Breast epithelium (tissue), 4 donors: ENCODE results near the gene GYPB. TPM values are rescaled to one million over a fixed set of nuclear protein-coding genes. Genes with fewer than 3 reads are reported as not detected.
"Not testable (repeated sequence)": the region's sequence is repeated elsewhere in the genome, so short reads cannot be mapped to it uniquely, and the experiment has no call there.

Experiments
- DNase-seq, 2 donors: peaks; one replicate each; pipeline ENCODE4 v3.0.0-alpha.2; 2019; ENCODE audit warnings: low spot score in 2 of 2
- H3K27ac ChIP-seq, 2 donors: fragments of 200-600 bp; sonication (generic) in 1 of 2; one replicate each; pipeline ENCODE4 v1.5.1; 2016 to 2019; ENCODE audit warnings: mild to moderate bottlenecking in 1 of 2
- H3K27me3 ChIP-seq, 2 donors: fragments of 200-600 bp; sonication (generic) in 1 of 2; one replicate each; pipeline versions ENCODE4 v1.5.1 to v1.6.0; 2017 to 2019; ENCODE audit warnings: control low read depth in 1 of 2, mild to moderate bottlenecking in 1 of 2
- H3K36me3 ChIP-seq: fragments of 200-600 bp; one replicate; pipeline ENCODE4 v1.5.1; 2019
- H3K4me1 ChIP-seq, 2 donors: fragments of 200-600 bp; sonication (generic); one replicate each; pipeline ENCODE4 v1.5.1; 2016 to 2019; ENCODE audit warnings: control low read depth in 1 of 2
- H3K4me3 ChIP-seq, 3 donors: fragments of 200-600 bp; sonication (generic); 1 replicate in 2 of 3; 2 replicates in 1 of 3; pipeline ENCODE4 v1.5.1; 2016 to 2019; ENCODE audit warnings: mild to moderate bottlenecking in 3 of 3, moderate library complexity in 2 of 3
- H3K9me3 ChIP-seq, 2 donors: fragments of 200-600 bp; sonication (generic) in 1 of 2; one replicate each; pipeline ENCODE4 v1.5.1; 2016 to 2019; ENCODE audit warnings: control low read depth in 1 of 2
- POLR2A ChIP-seq: fragments of 450-650 bp; IDR thresholded peaks from one replicate; pipeline ENCODE4 v1.6.1; 2016; ENCODE audit warnings: antibody characterized with exemption, mild to moderate bottlenecking, moderate library complexity
- POLR2AphosphoS5 ChIP-seq, 3 donors: sonication (generic); formaldehyde crosslinking; IDR thresholded peaks; one replicate each; pipeline ENCODE4 v1.6.1; 2017; ENCODE audit warnings: antibody characterized with exemption in 3 of 3
- intact Hi-C: fragments of 100-400 bp; cut with DNase I; formaldehyde crosslinking; loops from one replicate; pipeline ENCODE4 v1.15.1; 2023; ENCODE audit warnings: low total_unique reads
- total RNA-seq, 3 donors: library from RNA; depleted of rRNA; stranded (reverse); fragments of >200 nt; gene quantifications; one replicate each; pipeline ENCODE4 v1.1.0, GENCODE V29; 2016
- TF ChIP-seq, protein P1 (sequence below), 3 donors: fragments of 450-650 bp; IDR thresholded peaks; one replicate each; pipeline ENCODE4 v1.5.1; 2016 to 2017; ENCODE audit warnings: antibody characterized with exemption in 3 of 3, mild to moderate bottlenecking in 3 of 3, moderate library complexity in 3 of 3

Gene GYPB
- total RNA-seq, 3 donors from 2014 or later, result not detected

DNA sequence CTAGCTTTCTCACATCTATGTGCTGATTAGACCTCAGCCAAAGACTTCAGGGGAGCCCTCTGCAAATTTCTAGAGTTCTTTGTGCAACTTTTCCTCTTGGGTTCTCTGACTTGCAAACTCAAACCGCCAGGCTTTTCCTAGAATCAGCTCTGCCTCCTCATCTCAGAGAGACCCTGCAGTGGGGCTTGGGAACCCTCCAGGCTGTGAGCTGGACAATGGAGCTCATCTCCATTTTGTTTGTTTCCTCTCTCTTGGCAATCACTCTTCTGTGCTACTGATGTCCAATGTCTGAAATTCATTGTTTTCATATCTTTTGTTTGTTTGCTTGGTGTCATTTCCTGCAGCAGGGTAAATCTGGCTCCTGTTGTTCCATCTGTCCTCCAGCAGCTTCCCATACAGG is 33.0 kb downstream of the GYPB start:
- Histone ChIP-seq H3K36me3 (no peaks in the 10 kb centered on the region), H3K9me3 (no peaks in the 10 kb centered on the region), H3K4me1 (no peaks in the 10 kb centered on the region), H3K27ac (no peak overlapping the region), H3K4me3 (no peak overlapping the region), H3K27me3 (no peaks in the 10 kb centered on the region)
- intact Hi-C loops, result no loop called here
- DNase-seq, result no peak
- no peak for TF ChIP-seq POLR2AphosphoS5 (IDR thresholded peaks at IDR 0.05)
- TF ChIP-seq, protein P1, sequence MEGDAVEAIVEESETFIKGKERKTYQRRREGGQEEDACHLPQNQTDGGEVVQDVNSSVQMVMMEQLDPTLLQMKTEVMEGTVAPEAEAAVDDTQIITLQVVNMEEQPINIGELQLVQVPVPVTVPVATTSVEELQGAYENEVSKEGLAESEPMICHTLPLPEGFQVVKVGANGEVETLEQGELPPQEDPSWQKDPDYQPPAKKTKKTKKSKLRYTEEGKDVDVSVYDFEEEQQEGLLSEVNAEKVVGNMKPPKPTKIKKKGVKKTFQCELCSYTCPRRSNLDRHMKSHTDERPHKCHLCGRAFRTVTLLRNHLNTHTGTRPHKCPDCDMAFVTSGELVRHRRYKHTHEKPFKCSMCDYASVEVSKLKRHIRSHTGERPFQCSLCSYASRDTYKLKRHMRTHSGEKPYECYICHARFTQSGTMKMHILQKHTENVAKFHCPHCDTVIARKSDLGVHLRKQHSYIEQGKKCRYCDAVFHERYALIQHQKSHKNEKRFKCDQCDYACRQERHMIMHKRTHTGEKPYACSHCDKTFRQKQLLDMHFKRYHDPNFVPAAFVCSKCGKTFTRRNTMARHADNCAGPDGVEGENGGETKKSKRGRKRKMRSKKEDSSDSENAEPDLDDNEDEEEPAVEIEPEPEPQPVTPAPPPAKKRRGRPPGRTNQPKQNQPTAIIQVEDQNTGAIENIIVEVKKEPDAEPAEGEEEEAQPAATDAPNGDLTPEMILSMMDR (IDR thresholded peaks at IDR 0.05), result no peak
- TF ChIP-seq POLR2A, result no peak

DNA sequence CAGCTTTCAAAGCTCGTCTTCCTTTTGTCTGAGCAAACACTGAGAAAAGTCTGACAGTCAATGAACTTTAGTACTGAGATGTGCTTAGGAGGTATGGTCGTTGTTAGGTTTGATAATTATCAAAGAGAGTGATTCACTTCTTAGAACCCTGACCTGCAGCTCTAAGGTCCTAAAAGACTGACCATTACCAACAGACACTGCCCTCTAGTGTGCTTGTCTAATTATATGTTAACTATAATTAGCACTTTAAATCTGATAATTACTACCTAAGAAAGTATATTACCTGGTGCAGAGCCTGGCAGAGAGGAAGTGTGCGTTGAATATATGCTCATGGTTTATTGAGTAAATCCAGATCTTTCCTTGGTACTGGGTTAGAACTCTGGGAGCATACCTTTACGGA is 38.4 kb downstream of the GYPB start:
- intact Hi-C loops, H3K4me3 ChIP-seq, H3K36me3 ChIP-seq, H3K9me3 ChIP-seq, DNase-seq, H3K4me1 ChIP-seq, H3K27me3 ChIP-seq, H3K27ac ChIP-seq: not testable (repeated sequence)

GRCh38 chr4:143975527-143975926 is 43.7 kb downstream of the GYPB start:
- H3K27me3 ChIP-seq, H3K4me3 ChIP-seq, H3K36me3 ChIP-seq, DNase-seq, intact Hi-C loops, H3K4me1 ChIP-seq, H3K9me3 ChIP-seq, H3K27ac ChIP-seq: not testable (repeated sequence)

DNA sequence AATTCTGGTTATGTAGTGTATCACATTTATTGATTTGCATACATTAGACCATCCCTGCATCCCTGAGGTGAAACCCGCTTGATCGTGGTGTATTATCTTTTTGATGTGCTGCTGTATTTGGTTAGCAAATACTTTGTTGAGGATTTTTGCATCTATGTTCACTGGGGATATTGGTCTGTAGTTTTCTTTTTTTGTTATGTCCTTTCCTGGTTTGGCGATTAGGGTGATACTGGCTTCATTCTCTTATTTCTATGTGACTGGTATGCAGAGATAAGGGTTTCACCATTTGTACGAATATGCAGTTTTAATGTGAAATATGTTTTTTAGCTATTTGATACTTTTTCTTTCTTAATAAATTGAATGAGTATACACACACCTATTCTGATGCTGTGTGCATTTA is 45.2 kb downstream of the GYPB start:
- H3K4me3 ChIP-seq, intact Hi-C loops, DNase-seq, H3K9me3 ChIP-seq, H3K27me3 ChIP-seq, H3K36me3 ChIP-seq, H3K27ac ChIP-seq, H3K4me1 ChIP-seq: not testable (repeated sequence)

GRCh38 chr4:143961075-143961474 is 58.1 kb downstream of the GYPB start:
- intact Hi-C loops, result no loop called here
- no peaks in the 10 kb centered on the region for H3K36me3 ChIP-seq
- H3K27ac ChIP-seq, result no peak overlapping the region
- H3K4me1 ChIP-seq, result no peaks in the 10 kb centered on the region
- no peaks in the 10 kb centered on the region for H3K27me3 ChIP-seq
- no peak for TF ChIP-seq POLR2A
- TF ChIP-seq, protein P1 (IDR thresholded peaks at IDR 0.05), result no peak
- TF ChIP-seq POLR2AphosphoS5 (IDR thresholded peaks at IDR 0.05), result no peak
- no peaks in the 10 kb centered on the region for H3K9me3 ChIP-seq
- DNase-seq, result no peak
- H3K4me3 ChIP-seq, result no peak overlapping the region

DNA sequence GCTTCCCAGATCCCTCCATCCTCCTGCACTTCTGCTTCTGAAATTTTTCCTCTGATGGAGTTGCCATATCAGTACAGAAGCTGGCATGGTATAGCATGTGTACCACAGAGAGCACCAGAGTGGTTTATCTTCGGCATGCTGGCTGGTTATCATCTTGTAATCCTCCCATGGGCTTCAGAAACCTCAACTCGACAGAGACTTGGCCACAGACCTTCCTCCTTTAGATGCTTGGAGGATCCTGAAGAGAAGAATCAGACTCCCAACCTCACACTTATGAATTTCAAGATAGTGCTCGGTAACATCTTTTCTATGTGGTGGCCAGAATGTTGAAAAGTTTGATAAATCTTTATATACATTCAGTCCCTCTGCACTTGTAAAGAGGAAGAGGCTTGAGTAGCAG is 63.9 kb downstream of the GYPB start:
- H3K36me3 ChIP-seq, H3K4me3 ChIP-seq, H3K27ac ChIP-seq, H3K27me3 ChIP-seq, intact Hi-C loops, DNase-seq, H3K4me1 ChIP-seq: not testable (repeated sequence)
- H3K9me3 ChIP-seq, result peaks cover 0 to 16% of the 10 kb centered on the region in 2 donors

DNA sequence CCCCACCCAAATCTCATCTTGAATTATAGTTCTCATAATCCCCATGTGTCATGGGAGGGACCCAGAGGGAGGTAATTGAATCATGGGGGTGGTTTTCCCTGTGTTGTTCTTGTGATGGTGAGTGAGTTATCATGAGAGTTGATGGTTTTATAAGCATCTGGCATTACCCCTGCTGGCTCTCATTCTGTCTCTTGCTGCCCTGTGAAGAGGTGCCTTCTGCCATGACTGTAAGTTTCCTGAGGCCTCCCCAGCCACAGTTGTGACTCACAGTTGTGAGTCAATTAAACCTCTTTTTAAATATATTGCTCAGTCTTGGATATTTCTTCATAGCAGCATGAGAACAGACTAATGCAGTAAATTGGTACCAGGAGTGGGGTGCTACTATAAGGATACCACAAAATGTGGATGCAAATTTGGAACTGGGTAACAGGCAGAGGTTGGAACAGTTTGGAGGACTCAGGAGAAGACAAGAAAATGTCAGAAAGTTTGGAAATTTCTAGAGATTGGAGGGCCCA is 67.7 kb downstream of the GYPB start:
- H3K36me3 ChIP-seq, H3K4me3 ChIP-seq, H3K4me1 ChIP-seq, H3K27ac ChIP-seq, DNase-seq, intact Hi-C loops, H3K27me3 ChIP-seq: not testable (repeated sequence)
- H3K9me3 ChIP-seq, result peaks cover 0 to 16% of the 10 kb centered on the region in 2 donors

DNA sequence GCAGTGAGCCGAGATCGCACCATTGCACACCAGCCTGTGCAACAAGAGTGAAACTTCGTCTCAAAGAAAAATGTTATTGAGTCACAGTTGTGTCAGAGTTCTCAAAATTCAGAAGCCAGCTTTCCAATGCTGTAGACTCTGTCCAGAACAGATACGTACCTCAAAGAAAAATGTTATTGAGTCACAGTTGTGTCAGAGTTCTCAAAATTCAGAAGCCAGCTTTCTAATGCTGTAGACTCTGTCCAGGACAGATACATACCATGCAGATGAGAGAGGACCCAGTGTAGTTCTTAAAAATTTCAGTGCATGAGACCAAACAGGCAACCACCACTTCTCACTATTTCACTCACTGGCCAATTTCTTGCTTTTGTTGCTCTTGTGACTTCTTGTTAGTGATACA is 68.2 kb downstream of the GYPB start:
- intact Hi-C loops, H3K27me3 ChIP-seq: not testable (repeated sequence)

GRCh38 chr4:143950185-143950584 is 69.0 kb downstream of the GYPB start:
- H3K27me3 ChIP-seq, intact Hi-C loops, DNase-seq, H3K4me1 ChIP-seq, H3K27ac ChIP-seq, H3K4me3 ChIP-seq, H3K36me3 ChIP-seq: not testable (repeated sequence)
- H3K9me3 ChIP-seq, result peaks cover 0 to 16% of the 10 kb centered on the region in 2 donors

More for the DNA sequence above, 68.2 kb downstream of the GYPB start:
- peaks cover 0 to 16% of the 10 kb centered on the region in 2 donors for H3K9me3 ChIP-seq
- not testable (repeated sequence) for H3K27ac ChIP-seq, H3K4me1 ChIP-seq, DNase-seq, H3K36me3 ChIP-seq, H3K4me3 ChIP-seq

DNA sequence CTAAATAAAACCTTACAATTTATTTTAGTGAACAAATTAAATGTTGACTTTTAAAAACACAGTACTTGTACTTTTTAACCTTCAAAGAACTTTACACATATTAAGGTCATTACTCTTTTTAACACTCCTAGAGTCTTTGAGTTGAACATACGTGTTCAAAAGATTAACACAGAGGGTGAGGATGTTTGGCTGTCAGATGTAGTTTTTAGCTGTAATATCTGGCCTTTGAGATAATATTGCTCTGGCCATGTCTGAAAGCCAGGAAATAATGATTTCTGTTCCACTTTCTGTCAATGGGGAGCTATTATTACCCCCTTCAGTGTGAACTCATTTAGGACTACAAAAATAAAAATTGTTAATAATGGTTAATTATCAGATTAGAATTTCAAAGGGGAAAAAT is 71.7 kb downstream of the GYPB start:
- intact Hi-C loops, H3K27me3 ChIP-seq, H3K36me3 ChIP-seq, H3K4me3 ChIP-seq, DNase-seq, H3K27ac ChIP-seq, H3K4me1 ChIP-seq: not testable (repeated sequence)
- H3K9me3 ChIP-seq, result peaks cover 0 to 12% of the 10 kb centered on the region in 2 donors
